DMS53 treated with DMSO at 0.1 percent for 48 hours (cell line): ENCODE measurements around the gene IFITM1.
"Not testable (repeated sequence)": the region's sequence is repeated elsewhere in the genome, so short reads cannot be mapped to it uniquely, and the experiment has no call there.

Source experiments
- DNase-seq: peaks from one replicate; lab custom pipeline; 2025; ENCODE audit not compliant: unreplicated experiment; lab: John Stamatoyannopoulos, UW

The IFITM1 gene

GRCh38 chr11:293852-294661 lies 19.8 kb upstream of the IFITM1 start:
- no peak for DNase-seq

- no peak for DNase-seq
These were observed 19.1 kb upstream of the IFITM1 start for GRCh38 chr11:294780-295179.

GRCh38 chr11:295351-296170 lies 18.3 kb upstream of the IFITM1 start:
- DNase-seq, result no peak

- DNase-seq, result no peak
These were observed 17.4 kb upstream of the IFITM1 start for GRCh38 chr11:296171-297050.

GRCh38 chr11:297051-297585 lies 16.7 kb upstream of the IFITM1 start:
- no peak for DNase-seq

GRCh38 chr11:297586-298405 lies 16.0 kb upstream of the IFITM1 start:
- no peak for DNase-seq

GRCh38 chr11:298406-299065 lies 15.3 kb upstream of the IFITM1 start:
- no peak for DNase-seq

- no peak for DNase-seq
These were observed 14.6 kb upstream of the IFITM1 start, which contains the start of gene IFITM5 for GRCh38 chr11:299081-299891. Gene IFITM5 (minus strand): TSS chr11:299526. CDS start chr11:299490, 36 bp downstream.

- no peak for DNase-seq
These were observed 13.7 kb upstream of the IFITM1 start for GRCh38 chr11:299951-300735.

- no peak for DNase-seq
These were observed 10.5 kb upstream of the IFITM1 start for GRCh38 chr11:303363-303762.

GRCh38 chr11:304061-304506 lies 9.8 kb upstream of the IFITM1 start:
- DNase-seq, result no peak

- DNase-seq, result peak; percentile 56
These were observed 8.7 kb upstream of the IFITM1 start for GRCh38 chr11:304915-305843.

- DNase-seq, result no peak
These were observed 8.0 kb upstream of the IFITM1 start for GRCh38 chr11:305844-306211.

- no peak for DNase-seq
These were observed 7.0 kb upstream of the IFITM1 start for GRCh38 chr11:306645-307371.

GRCh38 chr11:307766-308708 lies 5.8 kb upstream of the IFITM1 start, which contains the start of gene IFITM2:
Gene IFITM2 (plus strand): TSS chr11:307816. CDS start chr11:308193, 377 bp downstream.
- not testable (repeated sequence) for DNase-seq
